IPS-NIHi11 (cell line): ENCODE measurements around the gene LIN54.
"Not testable (repeated sequence)": the region's sequence is repeated elsewhere in the genome, so short reads cannot be mapped to it uniquely, and the experiment has no call there.

Experiments
- DNase-seq: peaks from one replicate; pipeline ENCODE4 v3.0.0; 2012; ENCODE audit warnings: mixed read lengths, low spot score

Gene LIN54

DNA sequence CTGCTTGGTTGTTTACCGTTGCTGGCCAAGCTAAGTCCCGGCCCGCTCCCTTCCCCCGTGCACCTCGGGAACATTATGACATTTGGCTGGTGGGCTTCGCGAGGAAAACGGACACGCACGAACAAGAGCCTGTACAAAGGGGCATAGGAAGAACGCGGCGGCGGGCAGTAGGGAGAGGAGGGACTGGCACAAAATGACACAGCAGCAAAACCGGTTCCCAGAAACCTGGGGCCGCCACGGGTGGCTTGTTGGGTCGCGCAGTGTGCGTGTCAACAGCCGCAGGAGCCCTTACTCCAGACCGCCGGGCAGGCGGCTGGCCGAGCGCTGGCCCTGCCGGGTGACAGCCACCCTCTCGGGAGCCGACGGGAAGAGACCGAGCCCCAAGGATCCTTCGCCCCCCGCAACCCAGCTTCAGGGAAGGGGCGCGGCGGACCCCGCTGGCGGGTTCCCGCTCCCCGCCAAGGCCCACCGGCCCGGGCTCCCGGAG is 1.6 kb upstream of the LIN54 start:
- peak; percentile 35 for DNase-seq

DNA sequence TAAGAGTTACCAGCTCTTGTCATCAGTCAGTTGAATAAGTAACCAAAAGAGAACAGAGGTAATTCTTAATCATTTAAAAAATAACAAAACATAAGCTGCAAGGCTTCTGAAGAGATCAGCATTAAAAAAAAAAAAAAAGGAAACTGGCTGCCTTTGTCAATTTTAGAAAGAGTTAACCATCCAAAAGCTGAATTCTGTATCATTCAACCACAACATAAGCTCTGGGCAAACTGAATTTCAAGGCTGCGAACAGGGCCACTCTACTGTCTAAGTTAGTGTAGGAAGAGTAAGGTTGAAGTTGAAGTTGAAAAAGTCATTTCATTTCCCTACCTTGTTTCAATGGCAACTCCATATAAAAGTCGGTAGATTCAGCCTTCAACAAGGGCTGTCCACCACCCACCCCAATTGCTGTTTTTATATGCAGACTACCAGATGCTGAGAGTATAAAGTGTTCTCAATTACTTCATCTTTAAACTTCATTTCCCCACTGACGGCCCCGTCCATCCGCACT is 1.1 kb upstream of the LIN54 start:
- no peak for DNase-seq

DNA sequence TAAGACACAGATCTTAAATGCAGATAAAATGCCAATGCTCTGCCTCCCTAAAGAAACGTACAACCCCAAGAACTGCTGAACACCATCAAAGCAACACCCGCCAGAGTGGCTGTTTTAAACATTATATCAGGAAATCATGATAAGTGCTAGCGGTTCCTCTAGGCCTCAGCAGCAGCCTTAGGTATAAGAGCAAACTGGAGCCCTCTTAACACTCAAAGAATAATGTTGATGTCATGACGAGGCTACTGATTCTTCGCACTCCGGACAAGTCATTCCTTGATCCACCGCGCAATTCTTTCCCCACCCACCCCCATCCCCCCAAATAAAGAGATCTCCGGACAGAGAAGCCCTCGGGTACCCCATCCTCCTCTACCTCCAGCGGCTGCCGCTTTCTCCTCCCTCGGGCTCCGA is 507 bp downstream of the LIN54 start:
- DNase-seq: no peak

DNA sequence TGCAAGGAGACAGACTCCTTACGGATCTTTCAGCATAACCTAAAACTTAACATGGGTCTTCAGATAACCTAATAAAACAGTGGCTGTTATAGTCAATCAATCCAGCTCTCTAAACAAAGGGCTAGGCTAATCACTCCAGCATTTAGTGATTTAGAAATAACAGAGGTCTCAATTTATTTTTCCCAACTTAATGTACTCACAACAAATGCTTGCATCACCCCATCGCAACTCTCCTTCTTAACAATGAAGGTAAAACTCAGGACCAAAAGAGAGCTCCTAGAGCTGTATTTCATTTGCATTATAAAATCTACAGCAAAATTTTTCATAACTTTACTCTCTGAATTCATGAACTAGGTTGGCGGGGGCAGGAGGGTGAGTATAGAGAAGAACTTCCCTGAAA is 1.1 kb downstream of the LIN54 start:
- no peak for DNase-seq

DNA sequence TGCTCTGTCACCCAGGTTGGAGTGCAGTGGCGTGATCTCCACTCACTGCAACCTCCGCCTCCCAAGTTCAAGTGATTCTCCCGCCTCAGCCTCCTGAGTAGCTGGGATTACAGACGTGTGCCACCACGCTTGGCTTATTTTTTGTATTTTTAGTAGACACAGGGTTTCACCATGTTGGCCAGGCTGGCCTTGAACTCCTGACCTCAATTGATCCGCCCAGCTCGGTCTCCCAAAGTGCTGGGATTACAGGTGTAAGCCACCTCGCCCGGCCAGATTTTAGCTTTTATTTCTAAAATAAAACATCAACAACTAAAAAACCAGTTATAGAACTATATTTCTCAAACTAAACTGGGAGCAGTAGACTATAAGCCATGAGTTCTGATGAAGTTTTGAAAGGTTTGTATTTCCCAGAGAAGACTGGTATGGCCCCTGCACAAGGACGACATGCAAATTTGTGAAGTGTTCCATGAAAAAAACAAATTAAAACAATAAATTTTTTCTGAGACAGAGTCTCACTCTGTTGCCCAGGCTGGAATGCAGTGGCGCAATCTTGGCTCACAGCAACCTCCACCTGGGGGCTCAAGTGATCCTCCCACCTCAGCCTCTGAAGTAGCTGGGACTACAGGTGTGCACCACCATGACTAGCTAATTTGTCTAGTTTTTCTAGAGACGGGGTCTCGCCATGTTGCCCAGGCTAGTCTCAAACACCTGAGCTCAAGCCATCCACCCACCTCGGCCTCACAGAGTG is 7.4 kb downstream of the LIN54 start:
- not testable (repeated sequence) for DNase-seq

DNA sequence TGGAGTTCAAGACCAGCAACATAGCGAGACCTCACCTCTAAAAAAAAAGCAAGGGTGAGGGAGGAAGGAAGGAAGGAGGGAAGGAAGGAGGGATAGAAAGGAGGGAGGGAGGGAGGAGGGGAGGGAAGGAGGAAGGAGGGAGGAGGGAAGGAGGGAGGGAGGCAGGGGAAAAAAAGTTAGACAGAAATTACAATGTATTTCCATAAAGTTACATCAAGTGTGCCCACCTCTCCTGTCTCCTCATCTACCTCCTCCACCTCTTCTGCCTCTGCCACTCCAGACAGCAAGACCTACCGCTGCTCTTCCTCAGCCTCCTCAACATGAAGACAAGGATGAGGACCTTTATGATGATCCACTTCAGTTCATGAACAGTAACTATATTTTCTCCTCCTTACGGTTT is 8.3 kb downstream of the LIN54 start:
- no peak for DNase-seq

DNA sequence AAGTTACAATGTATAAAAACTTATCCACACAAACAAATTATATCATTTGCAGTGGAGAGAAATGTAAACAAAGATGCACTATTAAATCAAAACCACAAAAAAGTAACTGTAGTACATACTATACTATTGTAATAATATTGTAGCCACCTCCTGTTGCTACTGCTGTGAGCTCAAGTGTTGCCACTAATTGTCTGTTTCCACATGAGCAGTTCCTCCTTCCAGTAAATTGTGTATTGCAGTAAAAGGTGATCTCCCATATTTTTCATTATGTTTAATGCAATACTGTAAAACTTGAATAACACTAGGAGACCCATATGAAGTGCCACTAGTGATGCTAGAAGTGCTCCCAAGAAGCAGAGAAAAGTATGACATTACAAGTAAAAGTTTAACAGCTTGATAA is 11.7 kb downstream of the LIN54 start:
- no peak for DNase-seq

DNA sequence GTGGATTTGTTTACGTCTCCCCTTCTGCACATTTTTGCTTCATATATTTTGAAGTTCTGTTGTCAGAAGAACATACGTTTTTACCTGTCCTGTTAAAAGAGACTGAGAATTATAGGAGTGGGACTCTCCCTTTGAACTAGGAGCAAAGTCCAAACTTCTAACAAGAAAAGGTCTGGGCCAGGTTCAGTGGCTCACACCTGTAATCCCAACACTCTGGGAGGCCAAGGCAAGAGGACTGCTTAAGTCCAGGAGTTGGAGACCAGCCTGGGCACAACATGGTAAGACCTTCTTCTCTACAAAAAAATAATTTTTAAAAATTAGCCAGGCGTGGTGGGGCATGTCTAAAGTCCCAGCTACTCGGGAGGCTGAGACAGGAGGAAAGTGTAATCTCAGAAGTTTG is 15.8 kb downstream of the LIN54 start:
- DNase-seq: no peak

DNA sequence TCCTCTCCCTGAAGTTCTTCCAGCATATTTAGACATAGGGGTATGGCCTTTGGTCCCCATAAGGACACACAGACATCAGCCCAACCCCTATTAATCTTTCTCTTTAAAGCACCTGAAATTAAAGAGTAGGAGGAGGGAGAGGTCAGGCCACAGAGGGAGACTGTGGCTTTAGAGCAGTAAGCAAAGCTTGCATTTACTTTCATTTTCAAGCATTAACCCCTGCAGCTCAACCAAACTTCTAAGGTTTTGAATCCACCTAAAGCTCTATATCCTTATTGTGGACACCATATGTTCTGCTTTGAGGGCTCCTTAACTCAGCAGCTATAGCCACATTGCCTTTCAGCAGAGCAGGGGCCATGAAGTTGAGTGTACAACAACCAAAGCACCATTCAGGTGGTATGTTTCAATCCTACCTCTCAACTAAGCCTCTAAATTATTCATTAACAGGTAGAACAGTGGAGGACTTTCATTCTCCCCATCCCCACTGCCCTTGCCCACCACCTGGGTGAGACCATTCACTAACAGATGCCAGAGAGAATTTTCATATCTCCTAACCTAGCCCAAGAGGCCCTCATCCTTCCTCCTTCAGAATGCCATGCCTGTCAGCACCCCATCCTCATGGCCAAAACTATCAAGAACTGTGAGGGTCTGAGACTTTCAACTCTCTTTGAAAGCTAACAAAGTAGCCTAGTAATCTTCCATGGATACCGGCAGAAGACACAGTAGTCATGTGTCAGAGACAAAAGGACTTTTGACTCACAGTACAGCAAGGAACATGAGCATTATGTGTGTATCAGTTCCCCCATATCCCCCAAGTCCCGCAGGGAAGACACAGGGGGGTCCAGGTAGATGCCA is 20.8 kb downstream of the LIN54 start:
- DNase-seq: no peak

DNA sequence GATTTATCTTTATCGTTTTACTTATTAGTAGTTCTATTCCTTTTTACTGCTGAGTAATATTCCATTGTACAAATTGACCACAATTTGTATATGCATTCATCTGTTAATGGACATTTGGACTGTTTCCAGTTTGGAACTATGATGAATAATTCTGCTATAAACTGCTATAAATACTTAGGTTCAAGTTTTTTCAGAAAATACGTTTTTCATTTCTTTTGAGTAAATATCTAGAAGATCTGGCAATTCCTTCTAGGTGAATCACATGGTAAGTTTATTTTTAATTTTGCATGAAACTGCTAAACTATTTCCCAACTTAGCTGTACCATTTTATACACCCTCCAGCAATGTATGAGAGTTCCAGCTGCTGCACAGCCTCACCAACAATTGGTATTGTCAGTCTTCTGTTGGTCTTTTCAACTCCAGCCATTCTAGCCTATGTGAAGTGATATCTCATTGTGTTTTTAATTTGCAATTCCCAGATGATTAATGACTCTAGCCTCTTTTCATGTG is 22.2 kb downstream of the LIN54 start:
- DNase-seq: no peak

DNA sequence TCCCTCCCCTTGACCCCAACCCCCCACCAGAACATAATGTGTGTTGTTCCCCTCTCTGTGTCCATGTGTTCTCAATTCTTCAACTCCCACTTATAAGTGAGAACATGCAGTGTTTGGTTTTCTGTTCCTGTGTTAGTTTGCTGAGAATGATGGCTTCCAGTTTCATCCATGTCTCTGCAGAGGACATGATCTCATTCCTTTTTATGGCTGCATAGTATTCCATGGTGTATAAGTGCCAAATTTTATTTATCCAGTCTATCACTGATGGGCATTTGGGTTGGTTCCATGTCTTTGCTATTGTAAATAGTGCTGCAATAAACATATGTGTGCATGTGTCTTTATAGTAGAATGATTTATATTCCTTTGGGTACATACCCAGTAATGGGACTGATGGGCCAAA is 23.1 kb downstream of the LIN54 start:
- DNase-seq: not testable (repeated sequence)

DNA sequence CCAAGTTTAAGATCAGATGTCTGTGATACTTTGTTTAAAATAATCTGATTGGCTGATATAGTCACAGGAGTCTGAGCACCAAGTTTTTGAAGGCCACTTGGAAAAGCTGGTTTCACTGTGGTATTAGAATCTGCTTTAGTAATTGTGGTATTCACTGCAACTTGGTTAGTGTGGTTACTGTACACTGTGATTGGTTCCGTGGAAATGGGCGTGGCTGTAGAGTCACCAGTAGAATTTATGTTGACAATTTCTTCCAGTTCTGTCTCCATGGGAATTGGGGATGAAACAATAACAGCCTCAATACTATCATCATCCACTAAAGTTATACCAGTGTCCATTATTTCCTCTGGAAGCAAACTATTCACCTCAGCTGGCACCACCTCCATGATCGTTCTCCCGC is 26.2 kb downstream of the LIN54 start:
- DNase-seq: peak; percentile 30

DNA sequence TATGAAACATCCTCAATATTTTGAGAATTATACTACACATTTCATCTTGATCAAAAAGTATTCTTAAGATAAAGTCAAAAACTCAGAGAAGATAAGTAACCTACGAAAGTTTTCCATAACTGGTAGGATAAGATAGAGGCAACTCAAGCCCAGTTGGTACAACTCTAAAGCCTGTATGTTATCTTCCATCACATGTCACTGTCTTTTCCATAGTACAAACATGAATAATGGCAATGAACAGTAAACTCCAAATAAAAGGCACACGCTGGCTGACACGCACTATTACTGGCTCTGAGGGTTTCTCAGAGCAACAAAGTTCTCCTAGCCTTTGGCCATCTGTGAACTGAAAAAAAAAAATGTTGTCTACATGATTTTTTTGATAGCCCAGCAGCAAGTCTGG is 27.2 kb downstream of the LIN54 start:
- DNase-seq: no peak

DNA sequence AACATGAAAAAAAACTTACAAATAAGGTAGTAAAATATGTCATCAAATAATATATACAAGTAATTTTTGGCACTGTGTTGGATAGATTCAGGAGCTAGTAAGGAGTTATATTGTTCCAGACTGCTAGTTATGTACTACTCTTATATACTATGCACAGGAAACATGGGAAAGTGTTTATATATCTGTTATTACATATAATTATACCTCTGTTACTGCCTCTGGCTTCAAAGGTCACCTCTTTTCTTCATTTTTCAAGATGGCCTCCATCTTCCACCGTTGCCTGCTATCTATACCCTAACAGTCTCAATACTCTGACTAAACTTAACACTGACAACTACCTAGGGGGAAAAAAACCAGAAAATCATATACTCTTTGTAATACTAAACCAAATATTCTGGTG is 29.5 kb downstream of the LIN54 start:
- no peak for DNase-seq

DNA sequence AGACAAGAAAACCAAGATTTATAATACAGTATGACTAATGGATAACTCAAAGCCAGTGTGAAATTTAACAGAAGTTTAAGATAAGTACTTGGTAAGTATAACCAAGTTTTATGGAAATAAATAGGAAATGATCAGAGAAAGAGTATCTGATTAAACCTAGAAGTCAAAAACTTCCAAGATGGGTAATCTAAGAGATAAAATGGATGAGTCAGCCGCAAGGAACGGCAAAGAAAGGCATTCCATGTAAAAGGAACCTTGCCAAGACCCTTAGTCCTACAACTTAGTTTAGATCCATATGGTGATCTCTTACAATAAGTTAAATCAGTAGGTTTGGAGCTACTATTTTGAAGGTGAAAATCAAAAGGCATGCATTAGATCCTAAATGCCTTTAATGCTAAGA is 34.8 kb downstream of the LIN54 start:
- no peak for DNase-seq

DNA sequence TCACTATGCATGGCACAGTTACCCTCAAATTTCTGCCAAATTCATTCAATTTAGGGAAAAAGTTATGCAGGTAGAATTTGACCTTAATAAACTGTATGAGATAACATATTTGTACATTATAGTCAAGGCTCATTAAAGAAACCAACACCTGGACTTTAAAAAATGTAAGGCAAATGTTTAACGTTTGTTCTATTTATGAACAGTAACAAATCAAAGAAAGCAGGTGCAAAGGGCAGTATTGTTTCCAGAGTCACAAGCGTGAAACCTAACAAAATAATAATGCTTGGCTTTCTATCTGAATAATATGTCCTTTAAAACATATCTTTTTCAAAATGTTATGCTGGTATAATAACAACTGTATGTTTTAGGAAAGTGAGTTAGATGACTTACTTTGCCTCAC is 41.2 kb downstream of the LIN54 start:
- DNase-seq: no peak

DNA sequence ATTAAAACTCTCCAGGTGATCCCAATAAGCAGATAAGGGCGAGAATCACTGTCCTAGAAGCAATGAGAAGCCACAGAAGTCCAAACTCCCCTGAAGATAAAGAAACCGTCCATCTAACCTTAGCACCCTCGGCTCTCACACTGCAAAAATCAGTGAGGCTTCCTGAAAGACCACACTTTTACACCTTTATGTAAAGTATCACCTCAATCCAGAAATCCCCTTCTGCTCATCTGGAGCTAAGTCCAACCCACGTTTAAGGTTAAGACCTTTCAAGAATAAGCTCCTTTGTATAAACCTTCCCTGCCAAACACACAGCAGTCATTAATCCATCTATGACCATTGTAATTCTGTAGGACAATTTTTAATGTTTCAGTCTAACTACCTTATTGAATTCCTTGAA is 41.7 kb downstream of the LIN54 start:
- no peak for DNase-seq

DNA sequence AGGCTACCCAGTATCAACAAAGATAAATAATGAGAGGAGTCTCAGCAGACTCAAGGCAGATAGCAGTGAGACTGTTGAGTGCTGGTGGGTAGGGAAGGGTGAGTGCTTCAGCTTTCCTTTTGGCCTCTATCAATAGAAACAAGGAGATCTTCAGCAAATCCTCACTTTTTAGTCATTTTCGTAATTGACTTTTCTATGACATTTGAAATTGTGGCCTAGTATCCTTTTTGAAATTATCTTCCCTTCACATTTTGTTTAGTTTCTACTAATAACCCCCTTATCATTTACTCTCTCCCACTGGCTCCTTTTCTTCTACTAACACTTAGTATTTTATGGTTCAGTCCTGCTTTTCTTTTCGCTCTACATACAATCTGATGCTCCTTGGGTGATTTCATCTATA is 44.9 kb downstream of the LIN54 start:
- no peak for DNase-seq

DNA sequence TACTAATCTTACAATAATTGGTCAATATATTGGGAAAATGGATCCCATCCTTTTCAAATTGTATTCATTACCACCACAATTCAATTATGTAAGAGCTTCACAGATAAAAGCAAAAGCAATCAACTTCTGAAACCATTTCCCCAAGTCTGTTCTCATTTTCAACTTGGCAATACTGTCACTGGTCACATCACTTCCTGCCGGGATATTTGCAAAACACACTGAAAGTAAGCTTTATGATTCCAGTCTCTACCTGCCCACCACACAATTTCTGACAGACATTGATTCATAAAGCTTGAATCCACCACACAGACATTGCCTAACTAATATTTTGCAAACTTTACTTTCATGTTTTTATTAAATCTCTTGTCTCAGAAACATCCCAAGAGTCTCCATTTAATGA is 53.6 kb downstream of the LIN54 start:
- no peak for DNase-seq

DNA sequence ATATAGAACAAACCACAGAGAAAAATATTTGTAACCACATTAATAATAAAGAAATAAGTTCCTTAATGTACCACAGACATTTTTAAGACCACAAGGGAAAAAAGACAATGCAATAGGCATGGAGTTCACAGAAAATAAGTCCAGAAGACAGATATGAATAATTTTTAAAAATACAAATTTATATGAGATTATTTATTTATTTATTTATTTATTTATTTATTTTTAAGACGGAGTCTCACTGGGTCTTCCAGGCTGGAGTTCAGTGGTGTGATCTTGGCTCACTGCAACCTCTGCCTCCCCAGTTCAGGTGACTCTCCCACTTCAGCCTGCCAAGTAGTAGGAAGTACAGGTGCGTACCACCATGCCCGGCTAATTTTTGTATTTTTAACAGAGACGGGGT is 56.4 kb downstream of the LIN54 start:
- no peak for DNase-seq

DNA sequence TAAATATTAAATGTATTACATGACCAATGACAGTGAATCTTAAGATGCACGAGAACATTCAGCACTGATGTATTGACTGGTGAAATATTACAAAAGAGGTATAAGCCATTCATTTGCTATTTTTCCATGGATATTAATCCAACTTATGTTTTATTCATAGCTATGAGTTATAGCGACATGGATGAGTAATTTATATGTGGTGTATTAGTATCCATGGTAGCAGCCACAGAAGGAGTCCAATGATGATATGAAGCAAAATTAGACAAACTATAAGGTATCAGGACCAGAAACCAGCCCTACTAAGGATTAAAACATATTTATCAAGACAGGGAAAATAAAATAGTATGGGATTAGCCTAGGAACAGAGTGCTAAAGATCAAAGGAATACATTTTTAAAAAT is 59.4 kb downstream of the LIN54 start:
- no peak for DNase-seq

DNA sequence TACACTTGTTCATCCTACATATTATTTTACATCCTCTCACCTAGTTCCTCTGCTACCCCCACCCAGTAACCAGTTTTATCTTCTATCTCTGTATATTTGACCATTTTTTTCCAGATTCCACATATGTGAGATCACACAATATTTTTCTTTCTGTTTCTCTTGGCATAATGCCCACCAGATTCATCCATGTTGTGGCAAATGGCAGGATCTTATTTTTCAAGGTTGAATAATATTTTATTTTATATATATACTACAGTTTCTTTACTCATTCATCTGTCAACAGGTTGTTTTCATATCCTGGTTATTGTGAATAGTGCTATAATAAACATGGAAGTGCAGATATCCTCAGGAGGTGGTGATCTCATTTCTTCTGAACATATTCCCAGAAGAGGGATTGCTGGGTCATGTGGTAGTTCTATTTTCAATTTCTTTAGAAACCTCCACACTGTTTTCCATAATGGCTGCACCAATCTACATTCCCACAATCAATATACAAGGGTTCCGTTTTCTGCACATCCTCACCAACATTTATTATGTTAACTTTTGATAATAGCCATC is 61.9 kb downstream of the LIN54 start:
- DNase-seq: no peak

DNA sequence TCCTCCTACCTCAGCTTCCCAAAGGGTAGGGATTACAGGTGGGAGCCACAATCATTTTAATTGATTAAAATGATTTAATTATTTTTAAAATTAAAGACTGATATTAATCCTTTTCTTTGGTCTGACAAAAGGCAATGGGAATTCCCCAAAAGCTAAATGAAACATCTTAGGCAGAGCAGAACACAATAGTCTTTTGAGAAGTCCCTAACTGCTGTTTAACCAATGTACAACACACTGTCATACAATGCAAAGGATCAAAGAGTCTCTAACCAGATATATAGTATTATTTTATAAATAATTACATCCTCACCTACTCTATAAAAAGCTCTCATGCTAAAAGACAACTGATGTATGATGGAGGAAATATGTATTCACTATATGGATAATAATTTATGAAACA is 63.1 kb downstream of the LIN54 start:
- no peak for DNase-seq
